ENCODE measurements around the gene VNN1.

Gene VNN1

GRCh38 chr6:132669690-132670291 is 44.1 kb downstream of the VNN1 start:
- Histone ChIP-seq H3K9ac (ENCODE audit: low read length) (no peak overlapping the region), H3K79me1 (ENCODE audit: low read length) (no peaks in the 10 kb centered on the region), H3K27me3 (ENCODE audit: insufficient read depth, low read length, poor library complexity) (no peaks in the 10 kb centered on the region), H3K56ac (ENCODE audit: low read length) (no peak overlapping the region), H3K4me1 (ENCODE audit: control insufficient read depth, low read depth, low read length) (no peaks in the 10 kb centered on the region), H3K27ac (ENCODE audit: low read depth, low read length) (no peak overlapping the region), H3K4ac (ENCODE audit: low read depth, low read length) (no peak overlapping the region), H4K5ac (ENCODE audit: low read length) (no peak overlapping the region), H3K4me2 (ENCODE audit: low read length) (no peak overlapping the region), H3K79me2 (ENCODE audit: control insufficient read depth, insufficient read depth, low read length) (no peaks in the 10 kb centered on the region), H2BK120ac (ENCODE audit: low read depth, low read length) (no peak overlapping the region), H2BK15ac (replicated peaks; ENCODE audit: low read depth) (no peak overlapping the region), H3K36me3 (ENCODE audit: control insufficient read depth, insufficient read depth, low read length) (no peaks in the 10 kb centered on the region), H2AK5ac (ENCODE audit: low read length) (no peak overlapping the region), H4K8ac (ENCODE audit: low read depth, low read length) (no peak overlapping the region), H3K4me3 (ENCODE audit: low read length) (no peak overlapping the region), H3K18ac (ENCODE audit: low read length) (no peak overlapping the region), H2BK5ac (ENCODE audit: low read length) (no peak overlapping the region), H3K23ac (ENCODE audit: low read length) (no peak overlapping the region)
- peak; percentile 41 for DNase-seq
- WGBS (ENCODE audit: extremely low coverage, insufficient coverage, low lambda C conversion rate), result no CpG with 5 or more reads among the region's 4 CpGs

- Histone ChIP-seq H3K4me2 (ENCODE audit: low read length) (no peak overlapping the region), H2AK5ac (ENCODE audit: low read length) (no peak overlapping the region), H3K56ac (ENCODE audit: low read length) (no peak overlapping the region), H3K23ac (ENCODE audit: low read length) (no peak overlapping the region), H3K79me2 (ENCODE audit: control insufficient read depth, insufficient read depth, low read length) (no peaks in the 10 kb centered on the region), H2BK5ac (ENCODE audit: low read length) (no peak overlapping the region), H3K4me1 (ENCODE audit: control insufficient read depth, low read depth, low read length) (no peaks in the 10 kb centered on the region), H3K36me3 (ENCODE audit: control insufficient read depth, insufficient read depth, low read length) (no peaks in the 10 kb centered on the region), H3K9ac (ENCODE audit: low read length) (no peak overlapping the region), H3K79me1 (ENCODE audit: low read length) (no peaks in the 10 kb centered on the region), H2BK120ac (ENCODE audit: low read depth, low read length) (no peak overlapping the region), H3K4me3 (ENCODE audit: low read length) (no peak overlapping the region), H3K27me3 (ENCODE audit: insufficient read depth, low read length, poor library complexity) (no peaks in the 10 kb centered on the region), H3K27ac (ENCODE audit: low read depth, low read length) (no peak overlapping the region), H4K8ac (ENCODE audit: low read depth, low read length) (no peak overlapping the region), H2BK15ac (replicated peaks; ENCODE audit: low read depth) (no peak overlapping the region), H3K18ac (ENCODE audit: low read length) (no peak overlapping the region), H4K5ac (ENCODE audit: low read length) (no peak overlapping the region), H3K4ac (ENCODE audit: low read depth, low read length) (no peak overlapping the region)
- peak; percentile 82 for DNase-seq
- WGBS (ENCODE audit: extremely low coverage, insufficient coverage, low lambda C conversion rate), result 100% methylated on average over 1 of the region's 4 CpGs
Observed at GRCh38 chr6:132666118-132666517, 47.7 kb downstream of the VNN1 start.

- Histone ChIP-seq H3K27me3 (ENCODE audit: insufficient read depth, low read length, poor library complexity) (no peaks in the 10 kb centered on the region), H3K79me2 (ENCODE audit: control insufficient read depth, insufficient read depth, low read length) (no peaks in the 10 kb centered on the region), H2BK5ac (ENCODE audit: low read length) (no peak overlapping the region), H3K4me1 (ENCODE audit: control insufficient read depth, low read depth, low read length) (no peaks in the 10 kb centered on the region), H4K8ac (ENCODE audit: low read depth, low read length) (no peak overlapping the region), H3K36me3 (ENCODE audit: control insufficient read depth, insufficient read depth, low read length) (no peaks in the 10 kb centered on the region), H3K4me2 (ENCODE audit: low read length) (no peak overlapping the region), H3K9ac (ENCODE audit: low read length) (no peak overlapping the region), H4K5ac (ENCODE audit: low read length) (no peak overlapping the region), H3K79me1 (ENCODE audit: low read length) (no peaks in the 10 kb centered on the region), H2BK15ac (replicated peaks; ENCODE audit: low read depth) (no peak overlapping the region), H3K23ac (ENCODE audit: low read length) (no peak overlapping the region), H3K4me3 (ENCODE audit: low read length) (no peak overlapping the region), H3K18ac (ENCODE audit: low read length) (no peak overlapping the region), H2AK5ac (ENCODE audit: low read length) (no peak overlapping the region), H3K56ac (ENCODE audit: low read length) (no peak overlapping the region), H3K27ac (ENCODE audit: low read depth, low read length) (no peak overlapping the region), H2BK120ac (ENCODE audit: low read depth, low read length) (no peak overlapping the region), H3K4ac (ENCODE audit: low read depth, low read length) (no peak overlapping the region)
- WGBS (ENCODE audit: extremely low coverage, insufficient coverage, low lambda C conversion rate), result no CpG with 5 or more reads among the region's 1 CpG
- DNase-seq, result no peak
Observed at GRCh38 chr6:132664309-132665034, 49.4 kb downstream of the VNN1 start.

- no peaks in the 10 kb centered on the region for H3K4me1 ChIP-seq (ENCODE audit: control insufficient read depth, low read depth, low read length)
- H3K4me3 ChIP-seq (ENCODE audit: low read length), result no peak overlapping the region
- no peak overlapping the region for H3K56ac ChIP-seq (ENCODE audit: low read length)
- H2BK5ac ChIP-seq (ENCODE audit: low read length), result no peak overlapping the region
- no peaks in the 10 kb centered on the region for H3K79me2 ChIP-seq (ENCODE audit: control insufficient read depth, insufficient read depth, low read length)
- H3K4ac ChIP-seq (ENCODE audit: low read depth, low read length), result no peak overlapping the region
- no peak overlapping the region for H3K4me2 ChIP-seq (ENCODE audit: low read length)
- H2AK5ac ChIP-seq (ENCODE audit: low read length), result no peak overlapping the region
- no peak overlapping the region for H3K9ac ChIP-seq (ENCODE audit: low read length)
- no peak overlapping the region for H2BK15ac ChIP-seq (replicated peaks; ENCODE audit: low read depth)
- H4K8ac ChIP-seq (ENCODE audit: low read depth, low read length), result no peak overlapping the region
- H4K5ac ChIP-seq (ENCODE audit: low read length), result no peak overlapping the region
- no peaks in the 10 kb centered on the region for H3K36me3 ChIP-seq (ENCODE audit: control insufficient read depth, insufficient read depth, low read length)
- no peak overlapping the region for H3K18ac ChIP-seq (ENCODE audit: low read length)
- no peak overlapping the region for H2BK120ac ChIP-seq (ENCODE audit: low read depth, low read length)
- whole genome bisulfite sequencing (ENCODE audit: extremely low coverage, insufficient coverage, low lambda C conversion rate), result no CpG with 5 or more reads among the region's 1 CpG
- no peak overlapping the region for H3K23ac ChIP-seq (ENCODE audit: low read length)
- H3K27ac ChIP-seq (ENCODE audit: low read depth, low read length), result no peak overlapping the region
- H3K27me3 ChIP-seq (ENCODE audit: insufficient read depth, low read length, poor library complexity), result no peaks in the 10 kb centered on the region
- no peak for DNase-seq
- no peaks in the 10 kb centered on the region for H3K79me1 ChIP-seq (ENCODE audit: low read length)
Observed at GRCh38 chr6:132663661-132664060, 50.2 kb downstream of the VNN1 start.

- no peaks in the 10 kb centered on the region for H3K36me3 ChIP-seq (ENCODE audit: control insufficient read depth, insufficient read depth, low read length)
- H3K79me1 ChIP-seq (ENCODE audit: low read length), result no peaks in the 10 kb centered on the region
- H3K4me3 ChIP-seq (ENCODE audit: low read length), result no peak overlapping the region
- H2BK5ac ChIP-seq (ENCODE audit: low read length), result no peak overlapping the region
- no peak overlapping the region for H2BK15ac ChIP-seq (replicated peaks; ENCODE audit: low read depth)
- H3K4me1 ChIP-seq (ENCODE audit: control insufficient read depth, low read depth, low read length), result no peaks in the 10 kb centered on the region
- H3K4ac ChIP-seq (ENCODE audit: low read depth, low read length), result no peak overlapping the region
- no CpG with 5 or more reads among the region's 4 CpGs for WGBS (ENCODE audit: extremely low coverage, insufficient coverage, low lambda C conversion rate)
- no peak overlapping the region for H3K56ac ChIP-seq (ENCODE audit: low read length)
- H2AK5ac ChIP-seq (ENCODE audit: low read length), result no peak overlapping the region
- no peak overlapping the region for H3K4me2 ChIP-seq (ENCODE audit: low read length)
- no peak overlapping the region for H3K27ac ChIP-seq (ENCODE audit: low read depth, low read length)
- H3K23ac ChIP-seq (ENCODE audit: low read length), result no peak overlapping the region
- H3K27me3 ChIP-seq (ENCODE audit: insufficient read depth, low read length, poor library complexity), result no peaks in the 10 kb centered on the region
- no peak overlapping the region for H4K5ac ChIP-seq (ENCODE audit: low read length)
- no peak overlapping the region for H3K18ac ChIP-seq (ENCODE audit: low read length)
- H4K8ac ChIP-seq (ENCODE audit: low read depth, low read length), result no peak overlapping the region
- no peak overlapping the region for H2BK120ac ChIP-seq (ENCODE audit: low read depth, low read length)
- H3K79me2 ChIP-seq (ENCODE audit: control insufficient read depth, insufficient read depth, low read length), result no peaks in the 10 kb centered on the region
- DNase-seq, result no peak
- H3K9ac ChIP-seq (ENCODE audit: low read length), result no peak overlapping the region
Observed at GRCh38 chr6:132661906-132662305, 51.9 kb downstream of the VNN1 start.

DNA sequence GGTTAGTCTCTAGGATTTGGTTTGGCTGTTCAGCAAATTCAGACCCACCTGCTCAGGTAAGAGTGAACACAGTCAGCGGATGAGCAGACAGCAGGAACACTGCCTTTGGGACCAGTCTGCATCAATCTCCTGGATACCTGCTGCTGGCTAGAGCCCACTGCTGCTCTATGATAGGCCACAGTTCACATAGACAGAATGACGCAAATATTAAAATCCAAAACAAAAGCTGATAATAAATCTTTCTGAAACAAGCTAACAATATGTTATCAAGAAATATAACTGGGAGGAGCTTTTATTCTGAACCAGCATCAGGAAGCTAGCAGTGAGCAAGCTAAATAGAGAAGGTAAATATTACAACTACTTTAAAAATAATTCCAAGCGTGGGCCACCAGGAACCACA is 54.8 kb downstream of the VNN1 start, which contains the start of gene TAAR1:
Gene TAAR1, minus strand, starts transcription at position 101 of the 400 bp plus-strand sequence. CDS start 13,179 bp downstream, outside the sequence.
- H3K4me2 ChIP-seq (ENCODE audit: low read length), result no peak within 1 kb of the TSS
- H3K9ac ChIP-seq (ENCODE audit: low read length), result no peak within 1 kb of the TSS
- no peak within 1 kb of the TSS for H2BK15ac ChIP-seq (replicated peaks; ENCODE audit: low read depth)
- H3K36me3 ChIP-seq (ENCODE audit: control insufficient read depth, insufficient read depth, low read length), result no peaks in the 10 kb centered on the region
- no peak within 1 kb of the TSS for H4K8ac ChIP-seq (ENCODE audit: low read depth, low read length)
- H4K5ac ChIP-seq (ENCODE audit: low read length), result no peak within 1 kb of the TSS
- H3K79me2 ChIP-seq (ENCODE audit: control insufficient read depth, insufficient read depth, low read length), result no peaks in the 10 kb centered on the region
- no peak within 1 kb of the TSS for H3K4me3 ChIP-seq (ENCODE audit: low read length)
- no CpG with 5 or more reads among the region's 3 CpGs for WGBS (ENCODE audit: extremely low coverage, insufficient coverage, low lambda C conversion rate)
- no peaks in the 10 kb centered on the region for H3K27me3 ChIP-seq (ENCODE audit: insufficient read depth, low read length, poor library complexity)
- H3K4me1 ChIP-seq (ENCODE audit: control insufficient read depth, low read depth, low read length), result no peaks in the 10 kb centered on the region
- H3K18ac ChIP-seq (ENCODE audit: low read length), result no peak within 1 kb of the TSS
- no peak within 1 kb of the TSS for H3K56ac ChIP-seq (ENCODE audit: low read length)
- H3K4ac ChIP-seq (ENCODE audit: low read depth, low read length), result no peak within 1 kb of the TSS
- no peaks in the 10 kb centered on the region for H3K79me1 ChIP-seq (ENCODE audit: low read length)
- H2BK5ac ChIP-seq (ENCODE audit: low read length), result no peak within 1 kb of the TSS
- H3K23ac ChIP-seq (ENCODE audit: low read length), result no peak within 1 kb of the TSS
- no peak within 1 kb of the TSS for H3K27ac ChIP-seq (ENCODE audit: low read depth, low read length)
- H2AK5ac ChIP-seq (ENCODE audit: low read length), result no peak within 1 kb of the TSS
- no peak for DNase-seq
- no peak within 1 kb of the TSS for H2BK120ac ChIP-seq (ENCODE audit: low read depth, low read length)

Measured in mesendoderm (in vitro differentiated cells).